NT2/D1 (cell line): ENCODE data around the gene DCUN1D2.
"Not testable (repeated sequence)": the region's sequence is repeated elsewhere in the genome, so short reads cannot be mapped to it uniquely, and the experiment has no call there.

ENCODE experiments used
- DNase-seq: peaks from one replicate; pipeline ENCODE4 v3.0.0-alpha.2; 2011; ENCODE audit warnings: low read depth, low spot score
- H3K27me3 ChIP-seq: 2 replicates; pipeline ENCODE4 v1.6.0; 2011; ENCODE audit warnings: mild to moderate bottlenecking; ENCODE audit not compliant: insufficient read length, insufficient read depth
- H3K36me3 ChIP-seq: 2 replicates; pipeline ENCODE4 v1.6.1; 2011; ENCODE audit warnings: mild to moderate bottlenecking, low read length, mixed read lengths; ENCODE audit not compliant: insufficient read depth, insufficient read length
- H3K4me1 ChIP-seq: 2 replicates; pipeline ENCODE4 v1.5.1; 2011; ENCODE audit not compliant: insufficient read depth, insufficient read length
- H3K4me3 ChIP-seq: 2 replicates; pipeline ENCODE4 v1.5.1; 2011; ENCODE audit warnings: low read depth; ENCODE audit not compliant: insufficient read length
- H3K9ac ChIP-seq: 2 replicates; pipeline ENCODE4 v1.6.0; 2011; ENCODE audit warnings: low read depth; ENCODE audit not compliant: insufficient read length
- H3K9me3 ChIP-seq: 2 replicates; pipeline ENCODE4 v1.5.1; 2011; ENCODE audit warnings: mild to moderate bottlenecking, low read length; ENCODE audit not compliant: insufficient read depth
- SUZ12 ChIP-seq: IDR thresholded peaks from 2 replicates; pipeline ENCODE4 v1.6.1; 2011; ENCODE audit not compliant: insufficient read length, insufficient read depth; ENCODE audit errors: extremely low read depth
- YY1 ChIP-seq: IDR thresholded peaks from 2 replicates; pipeline ENCODE4 v1.6.1; 2011; ENCODE audit not compliant: insufficient read length, insufficient read depth
- ZNF274 ChIP-seq: IDR thresholded peaks from 2 replicates; pipeline ENCODE4 v1.6.1; 2011; ENCODE audit warnings: mild to moderate bottlenecking, low read depth, low read length

The DCUN1D2 gene

DNA sequence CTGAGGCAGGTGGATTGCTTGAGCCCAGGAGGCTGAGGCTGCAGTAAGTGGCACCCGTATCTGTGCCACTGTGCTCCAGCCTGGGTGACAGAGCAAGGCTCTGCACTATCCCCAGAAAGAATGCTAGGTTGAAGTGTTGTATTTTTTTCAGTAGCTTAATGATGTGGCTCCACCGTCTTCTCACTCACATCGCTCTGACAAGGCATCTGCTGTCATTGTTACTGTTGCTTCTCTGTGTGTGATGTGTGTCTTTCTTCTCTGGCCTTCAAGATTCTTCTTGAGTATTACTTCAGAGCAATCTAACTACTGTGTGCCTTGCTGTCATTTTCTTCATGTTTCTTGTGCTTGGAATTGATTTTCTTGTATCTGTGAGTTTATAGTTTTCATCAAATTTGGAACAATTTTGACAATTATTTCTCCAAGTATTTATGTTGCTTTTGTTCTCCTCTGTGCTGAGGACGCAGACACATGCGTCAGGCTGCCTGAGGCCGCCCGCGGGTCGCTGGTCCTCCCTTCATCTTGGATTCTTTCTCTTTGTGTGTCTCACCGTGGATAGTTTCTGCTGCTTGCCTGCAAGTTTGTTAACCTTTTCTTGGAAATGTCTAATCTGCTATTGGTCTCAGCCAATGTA lies 48.0 kb downstream of the DCUN1D2 start:
- H3K4me3 ChIP-seq, result no peak overlapping the region
- no peak for DNase-seq
- TF ChIP-seq YY1, result no peak
- no peak for TF ChIP-seq ZNF274
- no peak for TF ChIP-seq SUZ12
- H3K9me3 ChIP-seq, result 0 out of 2 replicates have a peak, but pooled peaks cover 5% of the 10 kb centered on the region
- peaks cover 2% of the 10 kb centered on the region for H3K4me1 ChIP-seq
- H3K36me3 ChIP-seq, result peaks cover 24% of the 10 kb centered on the region
- no peaks in the 10 kb centered on the region for H3K27me3 ChIP-seq
- H3K9ac ChIP-seq, result no peak overlapping the region

- H3K4me3 ChIP-seq, result no peak overlapping the region
- H3K9me3 ChIP-seq, result no peaks in the 10 kb centered on the region
- no peak for DNase-seq
- no peaks in the 10 kb centered on the region for H3K27me3 ChIP-seq
- H3K9ac ChIP-seq, result no peak overlapping the region
- peaks cover 2% of the 10 kb centered on the region for H3K4me1 ChIP-seq
- peaks cover 17% of the 10 kb centered on the region for H3K36me3 ChIP-seq
- no peak for TF ChIP-seq YY1
- TF ChIP-seq ZNF274, result no peak
- TF ChIP-seq SUZ12, result no peak
These were observed 48.9 kb downstream of the DCUN1D2 start for GRCh38 chr13:113441661-113442060.

DNA sequence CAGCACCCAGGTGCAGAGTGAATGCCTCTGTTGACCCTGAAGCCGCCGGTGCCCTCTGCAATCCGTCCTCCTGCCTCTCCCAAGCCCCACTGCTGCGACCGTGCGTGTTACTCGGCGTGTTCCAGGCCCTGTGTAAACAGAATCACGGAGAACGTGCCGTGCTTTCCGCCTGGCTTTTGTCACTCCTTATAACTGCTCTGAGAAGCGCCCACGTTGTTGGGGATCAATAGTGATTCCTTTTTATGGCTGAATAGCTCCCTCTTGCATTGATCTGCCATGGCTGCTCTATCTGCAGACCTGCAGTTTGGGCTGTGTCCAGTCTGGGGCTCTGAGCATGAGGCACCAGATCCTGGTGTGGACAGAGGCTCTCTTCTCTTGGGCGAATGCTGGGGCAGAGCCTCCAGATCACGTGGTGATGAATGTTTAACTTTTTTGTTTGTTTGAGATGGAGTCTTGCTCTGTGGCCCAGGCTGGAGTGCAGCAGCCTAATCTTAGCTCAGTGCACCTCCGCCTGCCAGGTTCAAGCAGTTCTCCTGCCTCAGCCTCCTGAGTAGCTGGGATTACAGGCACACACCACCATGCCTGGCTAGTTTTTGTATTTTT lies 53.0 kb downstream of the DCUN1D2 start:
- Histone ChIP-seq H3K4me1 (no peaks in the 10 kb centered on the region), H3K36me3 (peaks cover 11% of the 10 kb centered on the region), H3K9me3 (no peaks in the 10 kb centered on the region), H3K27me3 (no peaks in the 10 kb centered on the region), H3K4me3 (no peak overlapping the region), H3K9ac (no peak overlapping the region)
- TF ChIP-seq YY1, result no peak
- no peak for TF ChIP-seq ZNF274
- no peak for TF ChIP-seq SUZ12
- no peak for DNase-seq

- H3K9me3 ChIP-seq, H3K4me1 ChIP-seq, H3K36me3 ChIP-seq, H3K27me3 ChIP-seq, H3K4me3 ChIP-seq, DNase-seq, H3K9ac ChIP-seq: not testable (repeated sequence)
These were observed 53.6 kb downstream of the DCUN1D2 start for GRCh38 chr13:113436866-113437265.

DNA sequence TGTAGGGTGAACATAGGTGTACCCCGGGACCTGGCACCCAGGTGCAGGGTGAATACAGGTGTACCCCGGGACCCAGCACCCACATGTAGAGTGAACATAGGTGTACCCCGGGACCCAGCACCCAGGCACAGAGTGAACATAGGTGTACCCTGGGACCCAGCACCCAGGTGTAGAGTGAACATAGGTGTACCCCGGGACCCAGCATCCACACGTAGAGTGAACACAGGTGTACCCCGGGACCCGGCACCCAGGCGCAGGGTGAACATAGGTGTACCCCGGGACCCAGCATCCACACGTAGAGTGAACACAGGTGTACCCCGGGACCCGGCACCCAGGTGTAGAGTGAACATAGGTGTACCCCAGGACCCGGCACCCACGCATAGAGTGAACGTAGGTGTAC lies 54.6 kb downstream of the DCUN1D2 start:
- not testable (repeated sequence) for H3K27me3 ChIP-seq, H3K4me3 ChIP-seq, H3K4me1 ChIP-seq, H3K36me3 ChIP-seq, DNase-seq, H3K9ac ChIP-seq, H3K9me3 ChIP-seq

- no peaks in the 10 kb centered on the region for H3K4me1 ChIP-seq
- DNase-seq, result no peak
- H3K9ac ChIP-seq, result no peak overlapping the region
- TF ChIP-seq ZNF274, result no peak
- no peak for TF ChIP-seq YY1
- no peak for TF ChIP-seq SUZ12
- H3K27me3 ChIP-seq, result no peaks in the 10 kb centered on the region
- no peaks in the 10 kb centered on the region for H3K9me3 ChIP-seq
- H3K4me3 ChIP-seq, result no peak overlapping the region
- H3K36me3 ChIP-seq, result peaks cover 9% of the 10 kb centered on the region
These were observed 57.1 kb downstream of the DCUN1D2 start for GRCh38 chr13:113433391-113433916.

GRCh38 chr13:113432506-113433270 lies 57.8 kb downstream of the DCUN1D2 start:
- TF ChIP-seq SUZ12 (no peak), YY1 (no peak), ZNF274 (no peak)
- Histone ChIP-seq H3K9ac (no peak overlapping the region), H3K36me3 (peaks cover 9% of the 10 kb centered on the region), H3K4me1 (no peaks in the 10 kb centered on the region), H3K9me3 (no peaks in the 10 kb centered on the region), H3K27me3 (no peaks in the 10 kb centered on the region), H3K4me3 (no peak overlapping the region)
- no peak for DNase-seq
